Measurements from ENCODE around the gene MMRN2. TPM values are rescaled to one million over a fixed set of nuclear protein-coding genes. Genes with fewer than 3 reads are reported as not detected.

Gene MMRN2
- total RNA-seq, 1 experiment from 2014 or later, result 8.3 TPM

GRCh38 chr10:86938260-86938659, 19.2 kb downstream of the MMRN2 start:
- peaks cover 0 to 10% of the 10 kb centered on the region in 2 experiments; a peak in 3 of 4 replicates for H3K4me1 ChIP-seq (ENCODE audit: control insufficient read depth in 1 of 2, insufficient read depth in 2 of 2, low read length in 2 of 2)
- no peaks in the 10 kb centered on the region for H3K9me2 ChIP-seq (ENCODE audit: insufficient read depth)
- DNase-seq (ENCODE audit: low read depth, low spot score) (no peak), ATAC-seq (no peak)
- no peak overlapping the region for H3K27ac ChIP-seq (ENCODE audit: low read depth, low read length)
- no peak overlapping the region for H3K9ac ChIP-seq (ENCODE audit: low read length)
- ChIA-PET RAD21 (ENCODE audit: low non-redundant PET in 1 of 2, low total read pairs in 2 of 2, uncharacterized antibody in 2 of 2, unreplicated experiment in 2 of 2) (interaction anchor here in 1 of 2 experiments (0.6 to 1.0 kb wide), 2 partner anchors 20 to 132 kb away, joined by 3 read pairs; partner anchors contain the start of gene SNCG), POLR2A (no interaction called here), CTCF (interaction anchor here (1.0 to 1.6 kb wide), 5 partner anchors 20 to 32 kb away, joined by 3 to 7 read pairs (median 3); partner anchors contain the start of gene SNCG)
- H3K4me3 ChIP-seq (replicated peaks in 1 of 2; ENCODE audit: low read depth in 1 of 2, low read length in 2 of 2), result no peak overlapping the region
- intact Hi-C loops (cut with micrococcal nuclease), result loop anchor here (2.0 to 5.0 kb wide), 2 partner anchors 29 to 264 kb away; no protein-coding TSS in a partner anchor
- no peaks in the 10 kb centered on the region for H3K9me3 ChIP-seq (ENCODE audit: control insufficient read depth in 1 of 2, insufficient read depth in 1 of 2, low read depth in 1 of 2, low read length in 2 of 2)
- no peak overlapping the region for H2AFZ ChIP-seq (ENCODE audit: low read depth, low read length, poor library complexity, severe bottlenecking)
- BruUV-seq (replicated peaks), result no TSS peak
- no peak overlapping the region for H3K4me2 ChIP-seq (ENCODE audit: low read length)
- H3K27me3 ChIP-seq (ENCODE audit: insufficient read depth, low read length), result no peaks in the 10 kb centered on the region
- no peaks in the 10 kb centered on the region for H4K20me1 ChIP-seq (ENCODE audit: insufficient read depth)
- TF ChIP-seq ELF1 (IDR thresholded peaks at IDR 0.05; ENCODE audit: borderline replicate concordance, low read depth), result no peak
- TF ChIP-seq EZH2 (IDR thresholded peaks at IDR 0.05), result no peak
- no peak for TF ChIP-seq MAX (IDR thresholded peaks at IDR 0.05)
- no peak for TF ChIP-seq SP1 (IDR thresholded peaks at IDR 0.05; ENCODE audit: low read depth)
- TF ChIP-seq CBX3 (IDR thresholded peaks at IDR 0.05; ENCODE audit: low read depth), result no peak
- no peak for TF ChIP-seq SIN3A (IDR thresholded peaks at IDR 0.05; ENCODE audit: low read depth)
- no peak for TF ChIP-seq EGR1 (IDR thresholded peaks at IDR 0.05; ENCODE audit: low read depth)
- no peak for TF ChIP-seq ZNF274 (IDR thresholded peaks at IDR 0.05; ENCODE audit: low read depth, low read length)
- no peak for TF ChIP-seq FOSL1 (IDR thresholded peaks at IDR 0.05; ENCODE audit: low read depth)
- TF ChIP-seq SRF (IDR thresholded peaks at IDR 0.05; ENCODE audit: low read depth), result no peak
- no peak for TF ChIP-seq YY1 (IDR thresholded peaks at IDR 0.05; ENCODE audit: extremely low read depth, insufficient replicate concordance, low read depth, low read length)
- TF ChIP-seq CTCF (IDR thresholded peaks at IDR 0.05 in 2 of 3, conservative IDR thresholded peaks at IDR 0.05 in 1 of 3; ENCODE audit: borderline replicate concordance in 1 of 3, insufficient read depth in 1 of 3, low read depth in 2 of 3, low read length in 2 of 3), result no peak
- TF ChIP-seq RAD21 (IDR thresholded peaks at IDR 0.05; ENCODE audit: low read depth), result no peak
- no peak for TF ChIP-seq TCF7L2 (IDR thresholded peaks at IDR 0.05; ENCODE audit: borderline replicate concordance, extremely low read depth, insufficient read depth, insufficient read length)
- no peak for TF ChIP-seq POLR2AphosphoS5 (IDR thresholded peaks at IDR 0.05; ENCODE audit: low read depth, low read length)
- no peak for TF ChIP-seq REST (IDR thresholded peaks at IDR 0.05; ENCODE audit: low read depth)
- H3K36me3 ChIP-seq (ENCODE audit: control insufficient read depth in 1 of 2, insufficient read depth in 2 of 2, low read length in 2 of 2), result no peaks in the 10 kb centered on the region
- no peaks in the 10 kb centered on the region for H3K79me2 ChIP-seq (ENCODE audit: insufficient read depth, low read length)
